Subcutaneous adipose tissue (tissue), 4 donors: ENCODE results near the gene ERCC4. TPM values are rescaled to one million over a fixed set of nuclear protein-coding genes. Genes with fewer than 3 reads are reported as not detected.

ENCODE experiments used
- CTCF ChIP-seq: fragments of 450-650 bp; IDR thresholded peaks from one replicate; pipeline ENCODE4 v1.5.1; 2016; ENCODE audit warnings: low read depth, mild to moderate bottlenecking, control low read depth, antibody characterized with exemption, moderate library complexity
- total RNA-seq, 4 donors: library from RNA; depleted of rRNA; stranded (reverse); fragments of >200 nt; gene quantifications; one replicate each; pipeline ENCODE4 v1.1.0, GENCODE V29; 2016

Gene ERCC4
- total RNA-seq, 4 donors from 2014 or later, result 4.6 to 10.8 (median 8.5) TPM

GRCh38 chr16:13926464-13926863 is 6.5 kb downstream of the ERCC4 start:
- no peak for TF ChIP-seq CTCF

- no peak for TF ChIP-seq CTCF
Measured at GRCh38 chr16:13926891-13927290, 6.9 kb downstream of the ERCC4 start.

GRCh38 chr16:13928646-13929045 is 8.7 kb downstream of the ERCC4 start:
- no peak for TF ChIP-seq CTCF

- no peak for TF ChIP-seq CTCF
Measured at GRCh38 chr16:13931845-13932244, 11.9 kb downstream of the ERCC4 start.

GRCh38 chr16:13935408-13935807 is 15.5 kb downstream of the ERCC4 start:
- TF ChIP-seq CTCF, result no peak

- no peak for TF ChIP-seq CTCF
Measured at GRCh38 chr16:13936155-13936554, 16.2 kb downstream of the ERCC4 start.

- no peak for TF ChIP-seq CTCF
Measured at GRCh38 chr16:13936596-13937081, 16.7 kb downstream of the ERCC4 start.
